GM18505 (cell line): Measurements from ENCODE around the gene ZSWIM4.
"Not testable (repeated sequence)": the region's sequence is repeated elsewhere in the genome, so short reads cannot be mapped to it uniquely, and the experiment has no call there.

Experiments used
- ATAC-seq: cut with Tn5 transposase; IDR thresholded peaks from one replicate; pipeline ENCODE4 v1.9.1; 2021; ENCODE audit not compliant: unreplicated experiment
- POLR2A ChIP-seq: IDR thresholded peaks from 4 replicates; pipeline ENCODE4 v1.6.1; 2011; ENCODE audit warnings: borderline replicate concordance; ENCODE audit not compliant: insufficient read depth, insufficient read length; ENCODE audit errors: extremely low read depth

Gene ZSWIM4

DNA sequence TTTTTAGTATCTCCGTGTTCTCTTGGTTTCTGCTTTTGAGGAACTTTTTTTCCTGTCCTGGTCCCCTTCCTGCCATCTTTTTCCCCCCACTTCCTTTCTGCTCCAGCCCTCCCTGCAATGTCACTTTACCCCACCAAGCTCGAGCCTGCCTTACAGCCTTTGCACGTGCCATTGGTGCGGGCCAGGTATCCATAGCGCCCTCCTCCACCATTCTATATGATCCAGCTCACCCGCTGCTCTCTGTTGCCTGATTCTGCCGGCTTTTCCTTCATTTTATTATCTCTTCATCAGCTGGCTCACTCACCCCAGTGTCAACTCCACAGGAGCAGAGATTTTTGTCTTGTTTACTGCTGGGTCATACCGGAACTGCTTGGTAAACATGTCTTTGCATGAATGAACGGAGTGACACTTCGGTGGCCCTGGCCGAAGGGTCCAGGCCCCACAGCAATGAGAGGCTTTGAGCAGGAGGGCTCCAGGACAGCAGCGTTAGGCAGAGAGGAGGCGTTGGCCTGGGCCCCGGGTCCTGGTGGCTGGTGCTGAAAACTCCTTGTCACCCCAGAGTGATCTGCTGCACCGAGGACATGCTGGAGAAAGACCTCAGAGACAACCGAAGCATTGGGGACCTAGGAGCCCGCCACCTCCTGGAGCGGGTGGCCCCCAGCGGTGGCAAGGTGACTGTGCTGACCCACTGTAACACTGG is 29.7 kb upstream of the ZSWIM4 start:
- no peak for TF ChIP-seq POLR2A
- no peak for ATAC-seq

DNA sequence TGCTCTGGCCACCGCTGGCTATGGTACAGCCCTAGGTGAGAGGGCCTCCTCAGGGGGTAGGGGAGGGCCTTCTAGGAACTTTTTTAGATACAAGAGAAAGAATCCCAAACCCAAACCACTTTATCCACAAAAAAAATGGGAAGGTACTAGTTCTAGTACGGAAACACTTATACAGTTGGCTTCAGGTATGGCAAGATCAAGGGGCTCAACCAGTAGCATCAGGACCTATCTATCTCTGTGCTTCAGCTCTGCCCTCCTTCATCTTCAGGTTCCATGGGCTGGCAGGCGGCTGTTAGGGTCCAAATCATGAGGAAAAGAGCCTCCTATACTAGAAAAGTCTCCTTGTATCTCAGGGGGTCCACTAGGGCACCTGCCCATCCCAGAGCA is 29.2 kb upstream of the ZSWIM4 start:
- no peak for TF ChIP-seq POLR2A
- no peak for ATAC-seq

DNA sequence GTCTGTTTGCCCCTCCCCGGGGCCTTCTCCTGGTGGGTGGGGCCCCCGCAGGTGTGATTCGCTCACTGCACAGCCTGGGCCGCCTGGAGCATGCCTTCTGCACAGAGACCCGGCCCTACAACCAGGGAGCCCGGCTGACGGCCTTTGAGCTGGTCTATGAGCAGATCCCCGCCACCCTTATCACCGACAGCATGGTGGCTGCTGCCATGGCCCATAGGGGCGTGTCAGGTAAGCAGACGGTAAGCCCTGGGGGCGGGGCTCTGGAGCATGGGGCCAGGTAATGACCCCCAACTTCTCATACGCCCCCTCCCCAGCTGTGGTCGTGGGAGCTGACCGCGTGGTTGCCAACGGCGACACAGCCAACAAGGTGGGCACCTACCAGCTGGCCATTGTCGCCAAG is 26.7 kb upstream of the ZSWIM4 start:
- TF ChIP-seq POLR2A: no peak
- ATAC-seq: no peak

DNA sequence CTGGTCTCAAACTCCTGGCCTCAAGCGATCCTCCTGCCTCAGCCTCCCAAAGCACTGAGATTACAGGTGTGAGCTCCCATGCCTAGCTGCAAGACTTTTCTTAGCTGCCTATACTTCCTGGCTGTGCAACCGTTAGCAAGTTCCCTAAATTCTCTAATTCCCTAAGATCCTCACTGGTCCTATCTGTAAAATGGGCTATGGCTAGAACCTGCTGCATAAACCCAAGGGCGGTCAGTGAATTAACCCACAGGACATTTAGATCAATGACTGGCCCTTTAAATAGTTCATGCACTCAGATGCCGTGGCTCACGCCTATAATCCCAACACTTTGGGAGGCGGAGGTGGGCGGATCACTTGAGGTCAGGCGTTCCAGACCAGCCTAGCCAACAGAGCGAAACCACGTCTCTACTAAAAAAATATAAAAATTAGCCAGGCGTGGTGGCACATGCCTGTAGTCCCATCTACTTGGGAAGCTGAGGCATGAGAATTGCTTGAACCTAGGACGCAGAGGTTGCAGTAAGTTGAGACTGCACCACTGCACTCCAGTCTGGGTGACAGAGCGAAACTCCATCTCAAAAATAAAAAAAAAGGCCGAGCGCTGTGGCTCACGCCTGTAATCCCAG is 25.1 kb upstream of the ZSWIM4 start:
- ATAC-seq: no peak
- no peak for TF ChIP-seq POLR2A

DNA sequence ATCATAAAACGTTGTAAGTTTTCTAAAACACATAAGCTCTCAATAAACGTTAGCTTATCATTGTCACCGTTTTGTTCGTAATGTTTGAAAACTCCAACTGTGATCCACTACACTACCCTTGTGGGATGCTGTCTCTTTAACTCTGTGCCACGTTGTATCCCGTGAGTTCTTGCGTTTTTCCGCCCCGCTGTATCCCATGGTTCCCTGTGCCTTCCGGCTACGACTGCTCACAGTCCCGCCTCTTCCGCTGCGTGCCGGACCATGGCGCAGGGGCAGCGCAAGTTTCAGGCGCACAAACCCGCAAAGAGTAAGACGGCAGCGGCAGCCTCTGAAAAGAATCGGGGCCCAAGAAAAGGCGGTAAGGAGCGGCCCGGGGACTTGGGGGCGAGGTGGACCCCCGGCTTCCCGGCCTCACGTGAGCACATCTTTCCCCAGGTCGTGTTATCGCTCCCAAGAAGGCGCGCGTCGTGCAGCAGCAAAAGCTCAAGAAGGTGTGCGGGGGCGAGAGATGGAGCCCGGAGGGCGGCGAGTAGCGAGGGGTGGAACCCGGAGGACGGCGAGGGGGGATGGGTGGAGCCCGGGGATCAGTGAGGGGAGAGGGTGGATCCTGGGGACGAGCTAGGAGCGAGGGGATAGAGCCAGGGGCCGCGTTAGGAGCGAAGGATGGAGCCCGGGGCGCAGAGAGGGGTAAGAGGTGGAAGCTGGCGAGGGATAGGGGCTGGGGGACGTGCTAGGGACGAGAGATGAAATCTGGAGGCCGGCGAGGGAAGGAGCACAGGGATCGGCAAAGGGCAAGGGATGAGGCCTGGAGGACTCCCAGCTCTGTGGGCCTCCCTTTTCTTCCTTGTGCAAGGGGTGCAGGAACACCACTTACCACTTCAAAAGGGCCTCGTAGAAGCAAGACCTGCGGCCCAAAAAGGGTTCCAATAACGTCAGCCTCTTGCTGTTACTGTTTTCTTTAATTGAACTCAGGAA is 20.7 kb upstream of the ZSWIM4 start, which contains the start of gene C19orf53:
Gene C19orf53, plus strand, starts transcription at position 240 of the 975 bp plus-strand sequence. Its CDS starts 22 bp downstream, at position 262.
- TF ChIP-seq POLR2A: peak; percentile 86
- peak; percentile 73 for ATAC-seq

- no peak for TF ChIP-seq POLR2A
- ATAC-seq: no peak
Observed at GRCh38 chr19:13778398-13778797, 16.8 kb upstream of the ZSWIM4 start.

DNA sequence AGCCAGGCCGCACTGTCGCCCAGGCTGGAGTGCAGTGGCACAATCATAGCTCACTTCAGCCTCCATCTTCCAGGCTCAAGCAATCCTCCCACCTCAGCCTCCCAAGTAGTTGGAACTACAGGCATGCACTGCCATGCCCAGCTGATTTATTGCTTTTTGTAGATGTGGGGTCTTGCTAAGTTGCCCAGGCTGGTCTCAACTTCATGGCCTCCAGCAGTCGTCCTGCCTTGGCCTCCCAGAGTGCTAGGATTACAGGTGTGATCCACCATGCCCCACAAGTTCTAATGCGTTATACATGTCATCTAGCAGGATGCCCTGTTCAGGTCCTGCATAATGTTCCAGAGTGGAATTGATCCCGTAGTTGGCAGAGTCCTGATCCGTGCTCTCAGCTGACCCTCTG is 16.4 kb upstream of the ZSWIM4 start:
- ATAC-seq: no peak
- TF ChIP-seq POLR2A: no peak

GRCh38 chr19:13779794-13780193 is 15.4 kb upstream of the ZSWIM4 start:
- not testable (repeated sequence) for ATAC-seq

- TF ChIP-seq POLR2A: no peak
- ATAC-seq: no peak
Observed at GRCh38 chr19:13781547-13781946, 13.7 kb upstream of the ZSWIM4 start.

DNA sequence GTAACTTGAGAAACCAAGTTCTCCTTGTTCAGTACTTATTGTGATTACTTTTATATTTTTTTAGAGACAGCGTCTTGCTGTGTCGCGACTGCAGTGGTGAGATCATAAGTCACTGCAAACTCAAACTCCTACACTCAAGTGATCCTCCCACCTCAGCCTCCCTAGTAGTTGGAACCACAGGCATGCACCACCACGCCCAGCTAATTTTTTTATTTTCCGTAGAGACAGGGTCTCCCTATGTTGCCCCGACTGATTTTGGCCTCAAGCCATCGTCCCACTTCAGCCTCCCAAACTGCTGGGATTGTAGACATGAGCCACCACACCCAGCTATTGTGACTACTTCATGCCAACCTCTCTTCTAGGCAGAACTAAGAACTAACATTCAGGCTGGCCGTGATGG is 12.7 kb upstream of the ZSWIM4 start:
- ATAC-seq: no peak
- no peak for TF ChIP-seq POLR2A

GRCh38 chr19:13783565-13784500 is 11.4 kb upstream of the ZSWIM4 start:
- TF ChIP-seq POLR2A: no peak
- no peak for ATAC-seq

GRCh38 chr19:13784731-13785452 is 10.4 kb upstream of the ZSWIM4 start:
- ATAC-seq: no peak

DNA sequence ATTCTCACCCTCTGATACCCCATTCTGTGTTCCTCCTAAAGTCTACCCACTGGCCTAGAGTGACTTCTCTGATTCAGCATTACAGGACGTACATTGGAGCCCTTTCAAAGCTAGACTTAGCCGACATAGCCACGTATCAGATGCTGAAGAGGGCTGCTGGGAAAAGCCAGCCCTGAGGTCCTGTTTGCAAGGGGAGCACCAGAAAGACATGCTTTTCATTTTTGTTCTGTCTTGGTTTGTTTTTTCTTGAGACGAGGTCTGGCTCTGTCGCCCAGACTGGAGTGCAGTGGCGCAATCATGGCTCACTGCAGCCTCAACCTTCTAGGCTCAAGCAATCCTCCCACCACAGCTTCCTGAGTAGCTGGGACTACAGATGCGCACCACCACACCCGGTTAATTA is 6.3 kb upstream of the ZSWIM4 start:
- no peak for ATAC-seq
- TF ChIP-seq POLR2A: no peak

More at GRCh38 chr19:13784731-13785452, 10.4 kb upstream of the ZSWIM4 start:
- TF ChIP-seq POLR2A: no peak

GRCh38 chr19:13790354-13790753 is 4.9 kb upstream of the ZSWIM4 start:
- ATAC-seq: no peak
- no peak for TF ChIP-seq POLR2A

- not testable (repeated sequence) for ATAC-seq
Observed at GRCh38 chr19:13793317-13793716, 1.9 kb upstream of the ZSWIM4 start.
